SKM-1 (cell line): Measurements from ENCODE around the gene DEPDC5.

ENCODE experiments used
- DNase-seq: peaks from one replicate; lab custom pipeline; 2025; ENCODE audit not compliant: unreplicated experiment; lab: John Stamatoyannopoulos, UW

Gene DEPDC5

GRCh38 chr22:31891366-31892079 lies 137.7 kb downstream of the DEPDC5 start:
- no peak for DNase-seq

GRCh38 chr22:31892080-31892433 lies 138.2 kb downstream of the DEPDC5 start:
- DNase-seq, result no peak

GRCh38 chr22:31893460-31893859 lies 139.6 kb downstream of the DEPDC5 start:
- no peak for DNase-seq

- DNase-seq, result no peak
Measured at GRCh38 chr22:31895411-31896123, 141.7 kb downstream of the DEPDC5 start.

- DNase-seq, result no peak
Measured at GRCh38 chr22:31896472-31896871, 142.7 kb downstream of the DEPDC5 start.

- no peak for DNase-seq
Measured at GRCh38 chr22:31897842-31898805, 144.3 kb downstream of the DEPDC5 start.

GRCh38 chr22:31898926-31899325 lies 145.1 kb downstream of the DEPDC5 start:
- DNase-seq, result no peak

- no peak for DNase-seq
Measured at GRCh38 chr22:31899669-31900068, 145.8 kb downstream of the DEPDC5 start.

- DNase-seq, result no peak
Measured at GRCh38 chr22:31901388-31902137, 147.7 kb downstream of the DEPDC5 start.

- DNase-seq, result no peak
Measured at GRCh38 chr22:31904651-31905050, 150.8 kb downstream of the DEPDC5 start.

GRCh38 chr22:31905356-31905755 lies 151.5 kb downstream of the DEPDC5 start:
- DNase-seq, result no peak

- no peak for DNase-seq
Measured at GRCh38 chr22:31906086-31906485, 152.3 kb downstream of the DEPDC5 start.

GRCh38 chr22:31906569-31906968 lies 152.8 kb downstream of the DEPDC5 start:
- no peak for DNase-seq

- no peak for DNase-seq
Measured at GRCh38 chr22:31909977-31910376, 156.2 kb downstream of the DEPDC5 start.

GRCh38 chr22:31911565-31912406 lies 158.0 kb downstream of the DEPDC5 start:
- no peak for DNase-seq

- DNase-seq, result no peak
Measured at GRCh38 chr22:31912407-31912743, 158.6 kb downstream of the DEPDC5 start.

GRCh38 chr22:31915586-31915985 lies 161.8 kb downstream of the DEPDC5 start:
- DNase-seq, result no peak

GRCh38 chr22:31917227-31917921 lies 163.6 kb downstream of the DEPDC5 start:
- DNase-seq, result peak; percentile 14

- no peak for DNase-seq
Measured at GRCh38 chr22:31919730-31920129, 165.9 kb downstream of the DEPDC5 start.
